ENCODE measurements around the gene GRWD1. TPM values are rescaled to one million over a fixed set of nuclear protein-coding genes. Genes with fewer than 3 reads are reported as not detected.
A peak's percentile ranks its signal among the peaks of the same experiment; 100 is the strongest.

The GRWD1 gene
- total RNA-seq, 1 experiment from 2014 or later = 56.7 TPM

DNA sequence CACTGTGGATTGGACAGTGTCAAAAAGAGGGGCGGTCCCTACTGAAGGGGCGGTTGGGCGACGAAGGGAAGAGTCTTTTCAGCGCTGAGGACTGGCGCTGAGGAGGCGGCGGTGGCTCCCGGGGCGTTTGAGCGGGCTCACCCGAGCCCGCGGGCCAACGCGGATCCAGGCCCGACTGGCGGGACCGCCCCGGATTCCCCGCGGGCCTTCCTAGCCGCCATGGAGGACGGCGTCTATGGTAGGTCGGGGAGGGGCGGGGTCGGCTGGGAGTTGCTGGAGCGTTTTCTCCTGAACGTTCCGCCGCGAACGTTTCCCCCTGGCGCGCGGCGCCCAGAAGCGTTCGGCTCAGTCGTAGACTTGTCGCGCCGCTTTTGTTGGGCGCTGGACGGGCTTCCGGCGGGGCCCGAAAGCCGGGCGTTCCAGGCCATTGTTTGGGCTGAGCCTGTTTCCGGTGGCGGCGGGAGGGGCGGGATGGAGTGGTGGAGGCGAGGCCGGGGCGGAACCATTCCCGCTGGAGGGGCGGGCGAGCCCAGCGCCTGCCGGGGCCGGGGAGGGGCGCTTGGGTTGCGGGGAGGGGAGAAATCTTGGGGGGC lies 23.6 kb downstream of the GRWD1 start, which contains the start of gene CYTH2:
TSS of gene CYTH2 (plus strand) at position 81 of the 593 bp plus-strand sequence. CDS start at position 220, 139 bp downstream.
- intact Hi-C loops (cut with micrococcal nuclease; ENCODE audit: unreplicated experiment) = no loop called here
- POLR2A ChIA-PET = interaction anchor here (0.7 kb wide), 1 partner anchor 16 kb away, joined by 3 read pairs; no protein-coding TSS in a partner anchor

GRCh38 chr19:48469934-48470680 lies 24.3 kb downstream of the GRWD1 start:
- Histone ChIP-seq H3K4me1 (ENCODE audit: control insufficient read depth, insufficient read depth, low read length) (peaks cover 2% of the 10 kb centered on the region), H3K9me3 (ENCODE audit: control insufficient read depth, insufficient read depth, low read depth, low read length) (no peaks in the 10 kb centered on the region), H3K27me3 (ENCODE audit: control insufficient read depth, insufficient read depth, low read length) (no peaks in the 10 kb centered on the region), H3K36me3 (ENCODE audit: control insufficient read depth, insufficient read depth, low read length) (peaks cover 2% of the 10 kb centered on the region; the same call in 1 of the 2 replicates), H3K27ac (ENCODE audit: low read length) (peak overlapping the region; percentile 70), H3K4me3 (ENCODE audit: low read depth in 2 of 2, low read length in 2 of 2) (peak overlapping the region; percentile 57 to 81)
- no peak for TF ChIP-seq SIN3A (IDR thresholded peaks at IDR 0.05; ENCODE audit: borderline replicate concordance, insufficient read depth, low read depth, low read length)
- BruUV-seq (replicated peaks) = no TSS peak
- intact Hi-C loops (cut with micrococcal nuclease; ENCODE audit: unreplicated experiment) (no loop called here), in situ Hi-C loops (cut with HindIII; ENCODE audit: low pct_unique_long_range_greater_than_20kb, low sequenced_read_pairs) (no loop called here)
- ChIA-PET CTCF (interaction anchor here (0.5 kb wide), 1 partner anchor 171 kb away, joined by 4 read pairs; no protein-coding TSS in a partner anchor), POLR2A (interaction anchor here (0.7 kb wide), 1 partner anchor 16 kb away, joined by 3 read pairs; no protein-coding TSS in a partner anchor)
- ATAC-seq (no peak), DNase-seq (ENCODE audit: low read depth, low spot score) (no peak)

More for the DNA sequence above, 23.6 kb downstream of the GRWD1 start, which contains the start of gene CYTH2:
- Histone ChIP-seq H3K27ac (ENCODE audit: low read length) (peak within 1 kb of the TSS; percentile 76), H3K9me3 (ENCODE audit: control insufficient read depth, insufficient read depth, low read depth, low read length) (no peaks in the 10 kb centered on the region), H3K4me3 (ENCODE audit: low read depth in 2 of 2, low read length in 2 of 2) (peak within 1 kb of the TSS; percentile 57 to 81), H3K36me3 (ENCODE audit: control insufficient read depth, insufficient read depth, low read length) (peaks cover 2% of the 10 kb centered on the region; the same call in 1 of the 2 replicates), H3K4me1 (ENCODE audit: control insufficient read depth, insufficient read depth, low read length) (peaks cover 2% of the 10 kb centered on the region), H3K27me3 (ENCODE audit: control insufficient read depth, insufficient read depth, low read length) (no peaks in the 10 kb centered on the region)
- ATAC-seq (peak; percentile 76), DNase-seq (ENCODE audit: low read depth, low spot score) (no peak)
- no TSS peak for BruUV-seq (replicated peaks)
- TF ChIP-seq, protein P1, sequence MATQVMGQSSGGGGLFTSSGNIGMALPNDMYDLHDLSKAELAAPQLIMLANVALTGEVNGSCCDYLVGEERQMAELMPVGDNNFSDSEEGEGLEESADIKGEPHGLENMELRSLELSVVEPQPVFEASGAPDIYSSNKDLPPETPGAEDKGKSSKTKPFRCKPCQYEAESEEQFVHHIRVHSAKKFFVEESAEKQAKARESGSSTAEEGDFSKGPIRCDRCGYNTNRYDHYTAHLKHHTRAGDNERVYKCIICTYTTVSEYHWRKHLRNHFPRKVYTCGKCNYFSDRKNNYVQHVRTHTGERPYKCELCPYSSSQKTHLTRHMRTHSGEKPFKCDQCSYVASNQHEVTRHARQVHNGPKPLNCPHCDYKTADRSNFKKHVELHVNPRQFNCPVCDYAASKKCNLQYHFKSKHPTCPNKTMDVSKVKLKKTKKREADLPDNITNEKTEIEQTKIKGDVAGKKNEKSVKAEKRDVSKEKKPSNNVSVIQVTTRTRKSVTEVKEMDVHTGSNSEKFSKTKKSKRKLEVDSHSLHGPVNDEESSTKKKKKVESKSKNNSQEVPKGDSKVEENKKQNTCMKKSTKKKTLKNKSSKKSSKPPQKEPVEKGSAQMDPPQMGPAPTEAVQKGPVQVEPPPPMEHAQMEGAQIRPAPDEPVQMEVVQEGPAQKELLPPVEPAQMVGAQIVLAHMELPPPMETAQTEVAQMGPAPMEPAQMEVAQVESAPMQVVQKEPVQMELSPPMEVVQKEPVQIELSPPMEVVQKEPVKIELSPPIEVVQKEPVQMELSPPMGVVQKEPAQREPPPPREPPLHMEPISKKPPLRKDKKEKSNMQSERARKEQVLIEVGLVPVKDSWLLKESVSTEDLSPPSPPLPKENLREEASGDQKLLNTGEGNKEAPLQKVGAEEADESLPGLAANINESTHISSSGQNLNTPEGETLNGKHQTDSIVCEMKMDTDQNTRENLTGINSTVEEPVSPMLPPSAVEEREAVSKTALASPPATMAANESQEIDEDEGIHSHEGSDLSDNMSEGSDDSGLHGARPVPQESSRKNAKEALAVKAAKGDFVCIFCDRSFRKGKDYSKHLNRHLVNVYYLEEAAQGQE (IDR thresholded peaks at IDR 0.05; ENCODE audit: insufficient read depth in 1 of 2, low read depth in 2 of 2, low read length in 1 of 2) = no peak
- TF ChIP-seq, protein P2, sequence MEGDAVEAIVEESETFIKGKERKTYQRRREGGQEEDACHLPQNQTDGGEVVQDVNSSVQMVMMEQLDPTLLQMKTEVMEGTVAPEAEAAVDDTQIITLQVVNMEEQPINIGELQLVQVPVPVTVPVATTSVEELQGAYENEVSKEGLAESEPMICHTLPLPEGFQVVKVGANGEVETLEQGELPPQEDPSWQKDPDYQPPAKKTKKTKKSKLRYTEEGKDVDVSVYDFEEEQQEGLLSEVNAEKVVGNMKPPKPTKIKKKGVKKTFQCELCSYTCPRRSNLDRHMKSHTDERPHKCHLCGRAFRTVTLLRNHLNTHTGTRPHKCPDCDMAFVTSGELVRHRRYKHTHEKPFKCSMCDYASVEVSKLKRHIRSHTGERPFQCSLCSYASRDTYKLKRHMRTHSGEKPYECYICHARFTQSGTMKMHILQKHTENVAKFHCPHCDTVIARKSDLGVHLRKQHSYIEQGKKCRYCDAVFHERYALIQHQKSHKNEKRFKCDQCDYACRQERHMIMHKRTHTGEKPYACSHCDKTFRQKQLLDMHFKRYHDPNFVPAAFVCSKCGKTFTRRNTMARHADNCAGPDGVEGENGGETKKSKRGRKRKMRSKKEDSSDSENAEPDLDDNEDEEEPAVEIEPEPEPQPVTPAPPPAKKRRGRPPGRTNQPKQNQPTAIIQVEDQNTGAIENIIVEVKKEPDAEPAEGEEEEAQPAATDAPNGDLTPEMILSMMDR (IDR thresholded peaks at IDR 0.05) = no peak
- TF ChIP-seq SIN3A (IDR thresholded peaks at IDR 0.05; ENCODE audit: borderline replicate concordance, insufficient read depth, low read depth, low read length) (no peak), POLR2AphosphoS5 (IDR thresholded peaks at IDR 0.05; ENCODE audit: low read depth, low read length) (peak; percentile 71; the same call in 1 of the 2 replicates), TCF7L2 (IDR thresholded peaks at IDR 0.05; ENCODE audit: low read depth, low read length) (no peak)
- in situ Hi-C loops (cut with HindIII; ENCODE audit: low pct_unique_long_range_greater_than_20kb, low sequenced_read_pairs) = no loop called here
- CTCF ChIA-PET = no interaction called here
